ENCODE measurements around the gene BPIFA1.

Gene BPIFA1

DNA sequence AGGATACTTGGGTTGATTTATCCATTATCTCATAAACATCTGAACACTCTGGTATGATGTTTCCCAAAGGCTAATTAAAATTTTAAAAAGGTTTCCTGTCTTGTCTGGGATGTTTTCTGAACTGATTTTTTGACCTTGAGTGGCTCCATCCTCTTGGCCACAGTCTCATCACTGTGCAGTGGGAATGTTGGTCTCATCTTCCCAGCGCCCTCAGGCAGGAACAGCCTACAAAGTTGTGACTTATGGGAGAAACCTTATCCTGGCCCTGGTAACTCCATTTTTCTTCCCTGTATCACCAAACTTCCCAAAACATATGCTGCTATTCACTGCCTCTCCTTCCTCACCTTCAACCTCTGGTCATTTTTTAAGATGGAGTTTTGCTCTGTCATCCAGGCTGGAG is 25.4 kb upstream of the BPIFA1 start:
- Histone ChIP-seq H3K4me3 (ENCODE audit: low read depth, low read length) (no peak overlapping the region), H3K36me3 (ENCODE audit: control insufficient read depth, insufficient read depth, low read length) (no peaks in the 10 kb centered on the region), H3K4me1 (no peaks in the 10 kb centered on the region), H3K4me2 (ENCODE audit: low read length) (no peak overlapping the region), H3K27ac (no peak overlapping the region), H3K27me3 (ENCODE audit: control insufficient read depth, insufficient read depth, low read length) (no peaks in the 10 kb centered on the region), H2AFZ (no peak overlapping the region), H3K9me3 (ENCODE audit: control insufficient read depth, low read length) (no peaks in the 10 kb centered on the region), H3K79me2 (no peaks in the 10 kb centered on the region), H3K9ac (no peak overlapping the region)
- TF ChIP-seq, protein P1, sequence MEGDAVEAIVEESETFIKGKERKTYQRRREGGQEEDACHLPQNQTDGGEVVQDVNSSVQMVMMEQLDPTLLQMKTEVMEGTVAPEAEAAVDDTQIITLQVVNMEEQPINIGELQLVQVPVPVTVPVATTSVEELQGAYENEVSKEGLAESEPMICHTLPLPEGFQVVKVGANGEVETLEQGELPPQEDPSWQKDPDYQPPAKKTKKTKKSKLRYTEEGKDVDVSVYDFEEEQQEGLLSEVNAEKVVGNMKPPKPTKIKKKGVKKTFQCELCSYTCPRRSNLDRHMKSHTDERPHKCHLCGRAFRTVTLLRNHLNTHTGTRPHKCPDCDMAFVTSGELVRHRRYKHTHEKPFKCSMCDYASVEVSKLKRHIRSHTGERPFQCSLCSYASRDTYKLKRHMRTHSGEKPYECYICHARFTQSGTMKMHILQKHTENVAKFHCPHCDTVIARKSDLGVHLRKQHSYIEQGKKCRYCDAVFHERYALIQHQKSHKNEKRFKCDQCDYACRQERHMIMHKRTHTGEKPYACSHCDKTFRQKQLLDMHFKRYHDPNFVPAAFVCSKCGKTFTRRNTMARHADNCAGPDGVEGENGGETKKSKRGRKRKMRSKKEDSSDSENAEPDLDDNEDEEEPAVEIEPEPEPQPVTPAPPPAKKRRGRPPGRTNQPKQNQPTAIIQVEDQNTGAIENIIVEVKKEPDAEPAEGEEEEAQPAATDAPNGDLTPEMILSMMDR (IDR thresholded peaks at IDR 0.05) = no peak

DNA sequence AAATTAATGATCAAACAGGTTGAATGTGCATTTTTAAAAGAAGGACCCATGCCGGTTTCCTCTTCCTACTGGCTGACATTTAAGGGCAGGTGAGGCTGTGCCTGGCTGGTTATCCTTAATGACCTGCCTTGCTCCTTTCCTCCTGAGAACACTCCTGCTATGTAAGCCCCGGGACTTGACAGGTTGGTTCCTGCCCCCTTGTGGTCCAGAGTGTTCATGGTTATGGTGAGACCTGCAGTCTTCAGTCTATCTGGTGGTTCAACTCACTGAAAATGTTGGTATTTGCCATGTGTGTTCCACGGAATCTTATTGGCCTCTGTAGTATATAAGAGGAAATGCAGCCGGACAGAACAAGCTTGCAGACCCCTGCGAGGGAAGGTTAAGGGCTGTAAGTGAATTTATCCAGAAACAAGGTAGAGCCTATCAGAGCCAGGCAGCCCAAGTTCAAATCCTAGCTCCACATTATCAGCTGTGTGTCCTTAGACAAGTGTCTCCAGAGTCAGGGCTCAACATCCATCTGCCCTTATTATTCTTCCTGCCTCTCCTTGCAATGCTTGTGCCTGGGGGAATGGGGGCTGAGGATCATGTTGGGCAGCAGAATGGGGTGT is 23.9 kb upstream of the BPIFA1 start:
- H3K4me1 ChIP-seq = no peaks in the 10 kb centered on the region
- H3K79me2 ChIP-seq = no peaks in the 10 kb centered on the region
- no peak overlapping the region for H3K9ac ChIP-seq
- no peaks in the 10 kb centered on the region for H3K9me3 ChIP-seq (ENCODE audit: control insufficient read depth, low read length)
- no peak overlapping the region for H3K4me3 ChIP-seq (ENCODE audit: low read depth, low read length)
- H3K4me2 ChIP-seq (ENCODE audit: low read length) = no peak overlapping the region
- no peaks in the 10 kb centered on the region for H3K36me3 ChIP-seq (ENCODE audit: control insufficient read depth, insufficient read depth, low read length)
- TF ChIP-seq, protein P1 (IDR thresholded peaks at IDR 0.05) = peak; percentile 62
- H2AFZ ChIP-seq = no peak overlapping the region
- no peak overlapping the region for H3K27ac ChIP-seq
- no peaks in the 10 kb centered on the region for H3K27me3 ChIP-seq (ENCODE audit: control insufficient read depth, insufficient read depth, low read length)

DNA sequence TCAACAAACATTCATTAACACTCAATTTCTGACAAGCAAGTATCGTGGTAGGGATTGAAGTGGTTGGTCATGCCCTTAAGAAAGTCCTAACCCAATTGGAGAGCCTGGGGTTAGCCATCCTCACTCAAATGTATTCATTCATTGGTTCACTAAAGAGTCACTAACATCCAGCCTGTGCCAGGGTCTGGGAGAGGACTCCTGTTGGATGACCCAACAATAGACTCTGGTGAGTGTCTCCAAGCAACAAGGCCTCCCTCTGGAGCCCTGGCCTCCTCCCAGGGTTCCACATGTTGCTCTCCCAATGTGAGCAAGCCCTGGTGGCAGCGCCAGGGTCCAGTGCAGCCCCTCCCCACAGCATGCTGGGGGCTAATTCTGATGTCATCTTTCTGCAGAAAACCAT is 18.7 kb upstream of the BPIFA1 start, which contains the start of gene BPIFA3:
BPIFA3 (plus strand) TSS at position 301 of the 400 bp plus-strand sequence. CDS start 185 bp downstream, outside the sequence.
- H3K4me3 ChIP-seq (ENCODE audit: low read depth, low read length) = no peak within 1 kb of the TSS
- no peaks in the 10 kb centered on the region for H3K36me3 ChIP-seq (ENCODE audit: control insufficient read depth, insufficient read depth, low read length)
- no peak within 1 kb of the TSS for H3K9ac ChIP-seq
- no peaks in the 10 kb centered on the region for H3K4me1 ChIP-seq
- TF ChIP-seq, protein P1 (IDR thresholded peaks at IDR 0.05) = no peak
- H3K4me2 ChIP-seq (ENCODE audit: low read length) = no peak within 1 kb of the TSS
- H2AFZ ChIP-seq = no peak within 1 kb of the TSS
- H3K9me3 ChIP-seq (ENCODE audit: control insufficient read depth, low read length) = no peaks in the 10 kb centered on the region
- no peak within 1 kb of the TSS for H3K27ac ChIP-seq
- H3K79me2 ChIP-seq = no peaks in the 10 kb centered on the region
- no peaks in the 10 kb centered on the region for H3K27me3 ChIP-seq (ENCODE audit: control insufficient read depth, insufficient read depth, low read length)

DNA sequence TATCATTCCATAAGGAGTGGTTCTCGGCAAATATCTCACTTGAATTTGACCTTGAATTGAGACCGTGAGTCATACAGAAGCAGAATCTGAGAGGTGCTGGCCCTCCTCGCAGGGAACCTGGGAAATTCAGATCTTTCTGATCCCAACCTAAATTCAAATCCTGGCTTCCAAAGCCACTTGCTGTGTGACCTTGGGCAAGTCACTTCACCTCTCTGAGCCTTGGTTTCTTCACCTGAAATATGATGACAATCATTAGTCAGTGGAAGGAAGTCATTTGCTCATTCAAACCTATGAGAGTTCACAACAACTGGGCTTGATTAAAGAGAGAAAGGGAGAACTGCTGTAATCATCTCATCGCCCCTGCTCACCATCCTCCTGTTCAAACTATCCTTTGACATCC is 11.4 kb upstream of the BPIFA1 start:
- no peaks in the 10 kb centered on the region for H3K79me2 ChIP-seq
- no peak overlapping the region for H3K9ac ChIP-seq
- no peaks in the 10 kb centered on the region for H3K27me3 ChIP-seq (ENCODE audit: control insufficient read depth, insufficient read depth, low read length)
- H3K4me3 ChIP-seq (ENCODE audit: low read depth, low read length) = no peak overlapping the region
- TF ChIP-seq, protein P1 (IDR thresholded peaks at IDR 0.05) = no peak
- H3K36me3 ChIP-seq (ENCODE audit: control insufficient read depth, insufficient read depth, low read length) = no peaks in the 10 kb centered on the region
- H3K9me3 ChIP-seq (ENCODE audit: control insufficient read depth, low read length) = no peaks in the 10 kb centered on the region
- no peak overlapping the region for H3K27ac ChIP-seq
- H3K4me1 ChIP-seq = no peaks in the 10 kb centered on the region
- no peak overlapping the region for H3K4me2 ChIP-seq (ENCODE audit: low read length)
- H2AFZ ChIP-seq = no peak overlapping the region

DNA sequence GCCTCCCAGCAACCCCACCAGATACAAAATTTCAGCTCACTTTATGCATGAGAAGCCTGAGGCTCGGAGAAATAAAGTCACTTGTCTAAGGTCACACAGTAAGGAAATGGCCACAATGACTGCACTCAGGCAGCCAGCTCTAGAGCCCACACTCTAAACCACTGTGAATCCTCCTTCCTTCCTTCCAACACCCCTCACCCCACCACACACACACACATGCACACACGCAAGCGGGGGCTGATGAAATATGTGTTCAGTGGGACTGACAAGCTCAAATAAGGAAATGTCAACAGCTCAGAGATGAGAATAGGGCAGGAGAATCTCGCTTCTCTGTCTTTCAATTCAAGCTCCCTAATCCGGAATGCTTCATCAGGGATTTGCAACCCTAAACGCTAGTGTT is 6.0 kb upstream of the BPIFA1 start:
- H3K36me3 ChIP-seq (ENCODE audit: control insufficient read depth, insufficient read depth, low read length) = no peaks in the 10 kb centered on the region
- H3K4me3 ChIP-seq (ENCODE audit: low read depth, low read length) = no peak overlapping the region
- H3K9me3 ChIP-seq (ENCODE audit: control insufficient read depth, low read length) = no peaks in the 10 kb centered on the region
- H3K27ac ChIP-seq = no peak overlapping the region
- H3K4me1 ChIP-seq = no peaks in the 10 kb centered on the region
- no peaks in the 10 kb centered on the region for H3K79me2 ChIP-seq
- H3K9ac ChIP-seq = no peak overlapping the region
- TF ChIP-seq, protein P1 (IDR thresholded peaks at IDR 0.05) = no peak
- H3K4me2 ChIP-seq (ENCODE audit: low read length) = no peak overlapping the region
- no peaks in the 10 kb centered on the region for H3K27me3 ChIP-seq (ENCODE audit: control insufficient read depth, insufficient read depth, low read length)
- H2AFZ ChIP-seq = no peak overlapping the region
